RWPE1 (cell line): ENCODE measurements around the gene INO80.

ENCODE experiments used
- CTCF ChIA-PET: fragments of 350-600 bp; sonication (Branson Sonifier 250); formaldehyde crosslinking; extraction: SDS; loops from one replicate; lab custom pipeline; 2021; lab: Yijun Ruan, JAX
- POLR2A ChIA-PET: fragments of 400-600 bp; formaldehyde crosslinking; extraction: SDS; loops from one replicate; lab custom pipeline; 2020; ENCODE audit warnings: antibody characterized with exemption; ENCODE audit not compliant: low non-redundant PET; lab: Yijun Ruan, JAX
- DNase-seq: peaks from one replicate; pipeline ENCODE4 v3.0.0; 2012; ENCODE audit warnings: low spot score
- H3K27ac ChIP-seq: fragments of 450-650 bp; 2 replicates; pipeline ENCODE4 v1.5.1; 2017
- TF ChIP-seq, protein P1 (sequence below): fragments of 450-650 bp; conservative IDR thresholded peaks from 2 replicates; pipeline ENCODE4 v1.5.1; 2017; ENCODE audit warnings: low read depth, mild to moderate bottlenecking

INO80 gene

DNA sequence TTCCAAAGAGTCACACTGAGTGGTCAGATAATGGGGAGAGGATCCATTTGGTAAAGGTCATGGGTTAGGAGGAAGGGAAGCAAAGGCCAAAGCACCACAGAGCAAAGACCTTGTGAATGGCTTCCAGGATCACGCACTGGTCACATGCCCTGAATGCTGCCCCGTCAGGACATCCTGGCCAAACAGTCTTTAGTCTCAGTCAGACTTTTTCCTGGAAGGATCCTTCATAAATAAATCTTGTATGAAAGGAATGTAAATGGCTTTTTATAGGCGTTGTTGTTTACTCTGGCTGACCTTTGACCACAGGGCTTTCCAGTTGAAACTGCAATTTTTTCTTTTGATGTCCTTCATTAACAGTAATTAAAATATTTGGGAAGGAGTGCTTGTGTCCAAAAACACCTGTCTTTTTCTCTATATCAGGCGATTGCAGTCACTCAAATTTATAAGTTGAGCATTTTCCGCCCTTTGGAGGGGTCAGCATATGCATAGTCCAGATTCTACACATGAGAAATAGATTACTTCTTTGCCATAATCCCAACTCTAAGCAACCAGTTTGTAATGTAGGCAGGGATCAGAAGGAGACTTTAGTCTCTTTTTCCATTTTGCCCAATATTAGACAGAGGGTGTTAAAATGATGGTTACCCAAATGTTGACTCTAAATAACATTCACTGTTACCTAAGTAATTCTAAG is 114.4 kb downstream of the INO80 start:
- no peak for DNase-seq
- CTCF ChIA-PET = no interaction called here
- TF ChIP-seq, protein P1, sequence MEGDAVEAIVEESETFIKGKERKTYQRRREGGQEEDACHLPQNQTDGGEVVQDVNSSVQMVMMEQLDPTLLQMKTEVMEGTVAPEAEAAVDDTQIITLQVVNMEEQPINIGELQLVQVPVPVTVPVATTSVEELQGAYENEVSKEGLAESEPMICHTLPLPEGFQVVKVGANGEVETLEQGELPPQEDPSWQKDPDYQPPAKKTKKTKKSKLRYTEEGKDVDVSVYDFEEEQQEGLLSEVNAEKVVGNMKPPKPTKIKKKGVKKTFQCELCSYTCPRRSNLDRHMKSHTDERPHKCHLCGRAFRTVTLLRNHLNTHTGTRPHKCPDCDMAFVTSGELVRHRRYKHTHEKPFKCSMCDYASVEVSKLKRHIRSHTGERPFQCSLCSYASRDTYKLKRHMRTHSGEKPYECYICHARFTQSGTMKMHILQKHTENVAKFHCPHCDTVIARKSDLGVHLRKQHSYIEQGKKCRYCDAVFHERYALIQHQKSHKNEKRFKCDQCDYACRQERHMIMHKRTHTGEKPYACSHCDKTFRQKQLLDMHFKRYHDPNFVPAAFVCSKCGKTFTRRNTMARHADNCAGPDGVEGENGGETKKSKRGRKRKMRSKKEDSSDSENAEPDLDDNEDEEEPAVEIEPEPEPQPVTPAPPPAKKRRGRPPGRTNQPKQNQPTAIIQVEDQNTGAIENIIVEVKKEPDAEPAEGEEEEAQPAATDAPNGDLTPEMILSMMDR = no peak
- H3K27ac ChIP-seq = no peak overlapping the region
- POLR2A ChIA-PET = no interaction called here

DNA sequence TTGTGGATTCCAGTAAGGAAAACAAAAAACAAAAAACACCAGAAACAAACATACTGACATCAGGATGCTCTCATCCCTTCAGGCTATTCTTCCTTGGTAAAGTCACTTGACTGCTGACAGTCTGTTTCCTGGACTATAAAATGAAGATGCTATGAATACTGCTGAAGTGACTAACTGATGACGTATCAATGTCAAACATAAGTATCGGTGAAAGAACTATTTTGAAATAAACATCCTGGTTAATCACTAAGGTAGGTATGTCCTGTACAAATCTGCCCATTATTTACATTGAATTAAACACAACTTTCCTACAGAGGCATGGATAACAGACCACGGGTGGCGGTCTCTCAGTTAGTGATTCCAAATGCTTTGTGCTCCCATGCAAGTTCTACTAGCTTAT is 116.9 kb downstream of the INO80 start:
- DNase-seq = peak; percentile 83
- CTCF ChIA-PET = no interaction called here
- no peak overlapping the region for H3K27ac ChIP-seq
- TF ChIP-seq, protein P1 = no peak
- POLR2A ChIA-PET = no interaction called here

DNA sequence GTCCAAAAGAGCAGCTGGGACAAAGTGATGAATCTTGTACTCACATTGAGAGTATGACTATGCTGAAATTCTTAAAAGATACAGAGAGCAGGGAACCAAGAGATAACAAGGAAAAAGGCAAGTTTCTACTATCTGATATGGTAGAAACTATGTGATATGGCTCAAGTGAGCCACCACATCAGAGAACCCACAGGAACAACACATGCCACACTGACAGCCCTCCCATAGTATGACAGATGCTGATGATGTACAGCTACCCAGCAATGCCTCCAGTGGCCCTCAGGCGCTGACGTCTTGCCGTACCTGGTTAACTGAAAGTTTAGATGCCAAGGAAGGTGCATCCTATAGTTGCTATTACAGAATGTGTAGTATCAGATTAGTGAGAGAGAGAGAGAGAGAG is 120.4 kb downstream of the INO80 start:
- TF ChIP-seq, protein P1 = no peak
- no peak for DNase-seq
- CTCF ChIA-PET = interaction anchor here (0.6 kb wide), 2 partner anchors 124 to 670 kb away, joined by 3 to 4 read pairs; no protein-coding TSS in a partner anchor

DNA sequence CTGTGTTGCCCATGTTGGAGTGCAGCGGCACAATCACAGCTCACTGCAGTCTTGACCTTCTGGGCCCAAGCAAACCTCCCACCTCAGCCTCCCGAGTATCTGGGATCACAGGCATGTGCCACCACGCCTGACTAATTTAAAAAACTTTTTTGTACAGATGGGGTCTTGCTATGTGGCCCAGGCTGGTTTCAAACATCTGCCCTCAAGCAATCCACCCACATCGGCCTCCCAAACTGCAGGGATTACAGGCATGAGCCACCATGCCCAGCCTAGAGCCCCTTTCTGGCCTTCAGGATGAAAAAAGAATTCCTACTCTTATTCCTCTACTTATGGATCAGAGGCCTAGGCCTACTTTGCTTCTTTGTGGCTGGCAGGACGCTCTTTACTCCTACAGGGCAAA is 123.3 kb downstream of the INO80 start:
- peak overlapping the region; percentile 26; the same call in 1 of the 2 replicates for H3K27ac ChIP-seq
- TF ChIP-seq, protein P1 = no peak
- ChIA-PET CTCF (interaction anchor here (0.7 to 0.9 kb wide), 2 partner anchors 18 to 89 kb away, joined by 3 to 4 read pairs; no protein-coding TSS in a partner anchor), POLR2A (no interaction called here)
- DNase-seq = no peak

More for the DNA sequence above, 120.4 kb downstream of the INO80 start:
- H3K27ac ChIP-seq = no peak overlapping the region
- POLR2A ChIA-PET = no interaction called here

DNA sequence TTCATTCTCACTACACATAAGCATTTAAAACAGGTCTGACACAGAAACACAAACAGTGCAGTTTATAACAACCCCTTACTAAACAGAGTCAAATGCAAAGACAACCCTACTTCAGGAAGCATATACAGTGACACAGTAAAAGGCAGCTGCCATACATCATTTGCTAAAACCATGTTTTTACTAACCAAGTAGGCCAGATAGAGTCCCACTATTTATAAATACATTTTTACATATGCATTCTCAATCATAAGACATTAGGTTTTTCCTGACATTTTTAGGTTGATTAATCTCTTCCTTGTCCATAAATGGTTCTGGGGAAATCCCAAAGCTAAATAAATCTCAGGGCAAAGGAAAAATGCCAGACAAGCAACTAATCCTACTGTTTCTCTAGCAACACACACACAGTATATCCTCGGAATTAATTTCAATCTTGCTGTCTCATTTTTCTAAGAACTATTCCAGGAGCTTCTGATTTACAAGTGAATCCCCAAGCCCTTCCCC is 123.8 kb downstream of the INO80 start:
- H3K27ac ChIP-seq = no peak overlapping the region
- ChIA-PET CTCF (interaction anchor here (0.7 to 0.9 kb wide), 2 partner anchors 17 to 88 kb away, joined by 3 to 4 read pairs; no protein-coding TSS in a partner anchor), POLR2A (no interaction called here)
- TF ChIP-seq, protein P1 = no peak
- no peak for DNase-seq

DNA sequence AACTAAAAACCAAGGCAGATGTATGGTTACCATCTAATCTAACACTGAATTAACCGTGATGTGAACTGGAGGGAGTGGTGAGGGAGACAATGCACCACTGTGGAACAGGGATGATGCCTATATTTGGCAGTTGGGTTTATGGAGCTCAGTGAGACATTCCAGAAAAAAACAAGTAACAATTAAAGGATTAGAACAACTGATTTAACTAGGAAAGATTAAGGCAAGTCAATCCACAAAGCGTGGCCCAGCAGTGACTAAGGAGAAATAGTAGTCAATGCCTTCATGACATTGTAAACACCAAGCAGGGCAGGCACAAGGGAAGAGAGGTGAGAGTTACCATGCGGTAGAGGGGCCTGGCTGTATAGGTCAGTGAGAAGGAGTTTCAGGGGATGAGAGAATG is 124.7 kb downstream of the INO80 start:
- no peak overlapping the region for H3K27ac ChIP-seq
- TF ChIP-seq, protein P1 = no peak
- ChIA-PET POLR2A (no interaction called here), CTCF (no interaction called here)
- no peak for DNase-seq
